ENCODE results near the gene ZNF367.

GRCh38 chr9:96418083-96418919 is at the start of gene ZNF367:
- TF ChIP-seq EZH2 (IDR thresholded peaks at IDR 0.05; ENCODE audit: borderline replicate concordance, low read length) (no peak), CTCF (IDR thresholded peaks at IDR 0.05; ENCODE audit: low read length) (no peak)

Data from OCI-LY1 (cell line).